T-helper 1 cell treated with Interleukin-12 subunit alpha and Interleukin-12 subunit beta and Interleukin-4 antibody, amounts not matched to agents 30 μg/mL and 1 μg/mL, for 36 hours (primary cell): Measurements from ENCODE around the gene PRKN.
"Not testable (repeated sequence)": the region's sequence is repeated elsewhere in the genome, so short reads cannot be mapped to it uniquely, and the experiment has no call there.

Source experiments
- H3K27ac Mint-ChIP-seq: one replicate; pipeline ENCODE4 v1.8.0; 2021; ENCODE audit warnings: mild to moderate bottlenecking, mixed read lengths
- H3K27me3 Mint-ChIP-seq: one replicate; pipeline ENCODE4 v1.8.0; 2021; ENCODE audit warnings: low read depth, mixed read lengths
- H3K36me3 Mint-ChIP-seq: one replicate; pipeline ENCODE4 v1.8.0; 2021; ENCODE audit warnings: low read depth, mixed read lengths
- H3K4me1 Mint-ChIP-seq: one replicate; pipeline ENCODE4 v1.8.0; 2021; ENCODE audit warnings: low read depth, mixed read lengths
- H3K4me3 Mint-ChIP-seq: one replicate; pipeline ENCODE4 v1.8.0; 2021; ENCODE audit warnings: mild to moderate bottlenecking, moderate library complexity, mixed read lengths
- H3K9me3 Mint-ChIP-seq: one replicate; pipeline ENCODE4 v1.8.0; 2021; ENCODE audit warnings: mixed read lengths

PRKN gene

DNA sequence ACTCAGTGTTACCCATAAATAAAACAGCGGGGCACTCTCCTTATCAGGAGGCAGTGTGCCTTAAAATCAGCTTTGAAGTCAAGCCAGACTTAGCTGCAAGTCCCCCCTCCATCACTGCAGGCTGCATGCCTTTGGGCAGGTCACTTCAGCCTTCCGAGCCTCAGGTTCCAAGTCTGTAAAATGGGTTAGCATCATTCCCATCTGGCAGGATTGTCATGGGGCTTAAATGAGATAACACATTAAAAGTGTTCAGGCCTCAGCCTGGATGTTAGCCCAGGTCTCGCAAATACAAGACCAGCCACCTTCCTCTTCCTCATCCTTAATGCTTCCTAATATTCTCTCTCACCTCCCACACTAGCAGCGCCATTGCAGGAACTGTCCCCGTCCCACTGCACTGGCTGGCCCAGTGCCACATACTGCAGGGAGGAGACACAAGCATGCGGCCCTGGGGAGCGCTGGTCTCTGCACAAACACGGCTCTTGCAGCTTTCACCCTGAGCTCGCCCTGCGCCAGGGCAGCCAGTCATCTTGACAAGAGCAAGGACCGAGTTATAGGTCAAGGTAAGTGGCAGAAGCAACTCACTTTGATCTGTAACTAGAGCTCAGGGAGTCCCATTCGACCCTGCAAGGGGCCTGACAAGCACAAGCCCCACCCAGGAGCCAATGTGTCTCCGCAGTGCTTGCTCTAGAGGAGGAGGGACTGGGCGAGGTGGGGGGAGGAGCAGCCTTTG lies 889.1 kb downstream of the PRKN start:
- no peaks in the 10 kb centered on the region for H3K4me1 Mint-ChIP-seq
- no peak overlapping the region for H3K4me3 Mint-ChIP-seq
- no peaks in the 10 kb centered on the region for H3K27me3 Mint-ChIP-seq
- no peaks in the 10 kb centered on the region for H3K36me3 Mint-ChIP-seq
- no peak overlapping the region for H3K27ac Mint-ChIP-seq
- no peaks in the 10 kb centered on the region for H3K9me3 Mint-ChIP-seq

DNA sequence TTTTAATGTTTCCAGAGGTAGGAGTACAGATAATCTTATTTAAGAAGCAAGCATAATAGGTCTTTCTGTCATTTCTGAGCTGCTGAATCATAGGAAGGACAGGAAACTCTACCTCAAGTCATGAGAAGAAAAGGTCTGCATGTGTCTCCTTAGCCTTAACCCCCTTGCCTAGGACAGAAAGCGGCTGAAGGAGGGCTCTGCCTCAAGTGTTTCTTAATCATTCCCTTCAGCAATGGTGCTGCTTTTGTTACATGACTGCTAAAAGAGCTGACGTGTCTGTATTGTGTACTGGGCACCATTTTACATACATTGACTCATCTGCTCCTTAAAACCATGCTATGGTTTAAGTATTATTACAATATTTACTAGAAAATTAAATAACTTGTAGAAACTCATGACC lies 889.7 kb downstream of the PRKN start:
- Mint-ChIP-seq H3K9me3 (no peaks in the 10 kb centered on the region), H3K4me1 (no peaks in the 10 kb centered on the region), H3K36me3 (no peaks in the 10 kb centered on the region), H3K4me3 (no peak overlapping the region), H3K27ac (no peak overlapping the region), H3K27me3 (no peaks in the 10 kb centered on the region)

DNA sequence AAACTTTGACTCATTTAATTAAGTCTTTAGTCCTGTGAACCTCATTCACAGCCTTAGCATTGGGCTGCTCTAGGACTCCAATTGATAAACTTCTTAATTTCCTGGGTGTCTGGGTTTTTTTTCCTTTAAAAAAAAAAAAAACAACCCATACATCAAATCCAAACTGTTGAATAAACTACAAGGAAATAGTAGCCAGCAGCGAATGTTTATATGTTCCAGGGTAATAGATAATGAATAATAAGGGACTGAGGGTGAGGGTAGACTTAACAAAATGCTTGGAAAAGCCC lies 890.2 kb downstream of the PRKN start:
- Mint-ChIP-seq H3K36me3 (no peaks in the 10 kb centered on the region), H3K4me3 (no peak overlapping the region), H3K4me1 (no peaks in the 10 kb centered on the region), H3K27me3 (no peaks in the 10 kb centered on the region), H3K27ac (no peak overlapping the region), H3K9me3 (no peaks in the 10 kb centered on the region)

DNA sequence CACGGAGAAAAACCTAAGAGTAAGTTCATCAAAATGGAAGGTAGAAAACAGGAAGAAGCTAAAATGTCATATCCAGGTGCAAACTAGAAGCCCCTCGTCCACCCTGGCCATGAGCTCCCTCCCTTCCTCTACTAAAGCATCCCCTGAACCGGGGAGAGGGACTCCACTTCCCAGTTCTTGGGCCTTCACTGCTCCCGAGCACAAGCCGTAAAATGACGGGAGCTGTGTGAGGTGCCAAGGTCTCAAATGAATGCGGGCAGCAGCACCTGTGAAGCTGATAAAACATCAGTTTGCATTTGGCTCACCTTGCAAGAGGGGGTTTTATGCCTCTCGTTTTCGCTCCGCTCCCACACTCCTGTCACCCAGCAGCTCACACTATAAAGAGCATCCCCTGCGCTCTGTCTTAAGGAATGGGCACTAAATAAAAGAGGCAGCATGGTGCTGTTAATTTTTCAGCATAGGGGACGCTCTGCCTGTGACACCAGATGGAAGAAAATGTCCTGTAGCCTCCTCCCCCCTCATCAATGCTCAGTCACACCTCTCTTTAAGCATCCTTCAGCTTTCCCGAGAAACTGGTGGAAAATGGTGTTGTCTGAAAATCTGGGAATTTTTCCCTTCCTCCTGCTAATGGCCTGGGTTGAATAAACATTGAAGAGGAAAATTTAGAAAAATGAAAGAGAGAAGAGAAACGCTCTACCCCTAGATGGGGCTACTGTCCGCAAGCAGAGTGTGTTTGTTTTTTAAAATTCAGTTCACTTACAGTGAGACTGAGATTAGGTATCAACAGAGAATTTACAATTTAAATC lies 890.7 kb downstream of the PRKN start:
- no peaks in the 10 kb centered on the region for H3K36me3 Mint-ChIP-seq
- no peaks in the 10 kb centered on the region for H3K27me3 Mint-ChIP-seq
- H3K27ac Mint-ChIP-seq = no peak overlapping the region
- H3K4me1 Mint-ChIP-seq = no peaks in the 10 kb centered on the region
- H3K4me3 Mint-ChIP-seq = no peak overlapping the region
- H3K9me3 Mint-ChIP-seq = no peaks in the 10 kb centered on the region

DNA sequence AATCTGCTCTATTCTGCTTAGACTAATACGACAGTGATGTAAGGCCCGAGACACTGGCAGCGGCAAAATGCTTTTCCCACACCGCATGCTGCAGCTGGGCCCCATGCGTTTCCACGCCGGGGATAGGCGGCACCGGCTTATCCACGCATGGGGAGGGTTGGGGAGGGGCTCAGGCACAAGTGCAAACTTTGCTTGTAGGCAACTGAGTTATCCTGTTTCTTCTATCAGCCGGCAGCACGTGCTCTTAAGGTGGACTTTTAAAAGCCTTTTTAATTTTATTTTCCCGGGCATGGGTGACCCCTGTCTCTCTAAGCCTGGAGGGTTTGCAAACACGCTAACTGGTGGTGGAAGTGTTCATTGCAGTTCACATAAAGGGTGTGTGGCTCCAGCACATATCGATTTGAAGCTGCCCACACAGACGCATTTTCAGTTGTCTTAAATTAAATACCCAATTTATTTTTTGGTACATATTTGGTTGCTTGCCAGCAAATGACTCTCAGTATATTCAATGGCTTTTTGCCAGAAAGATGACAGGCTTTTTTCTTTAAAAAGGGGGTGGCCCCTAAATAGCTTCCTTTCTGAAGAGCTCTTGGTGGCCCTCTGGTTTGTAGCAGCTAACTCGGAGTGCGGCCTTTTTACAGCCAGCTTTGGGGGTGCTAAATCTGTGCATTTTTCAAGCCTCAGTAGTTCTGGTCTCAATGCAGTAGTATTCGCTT lies 891.9 kb downstream of the PRKN start:
- Mint-ChIP-seq H3K4me1 (no peaks in the 10 kb centered on the region), H3K36me3 (no peaks in the 10 kb centered on the region), H3K4me3 (no peak overlapping the region), H3K27me3 (no peaks in the 10 kb centered on the region), H3K9me3 (no peaks in the 10 kb centered on the region), H3K27ac (no peak overlapping the region)

DNA sequence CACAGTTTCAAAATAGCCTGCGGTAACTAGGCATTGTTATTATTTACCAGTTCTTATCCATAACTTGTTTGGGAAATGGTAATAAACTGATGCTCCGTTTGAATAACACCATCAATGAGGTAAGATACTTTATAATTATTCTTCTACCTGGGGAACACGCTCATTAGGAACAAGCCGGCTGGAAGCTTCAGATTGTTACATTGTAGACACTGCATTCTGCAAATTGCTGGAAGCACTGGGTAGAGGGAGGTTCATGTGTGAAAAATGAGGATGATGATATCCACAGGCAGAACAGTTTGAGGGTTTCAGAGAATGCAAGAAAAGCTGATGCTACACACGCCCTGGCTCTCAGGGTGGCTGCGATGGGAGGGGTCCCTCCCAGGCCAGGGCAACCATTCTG lies 893.1 kb downstream of the PRKN start:
- no peak overlapping the region for H3K27ac Mint-ChIP-seq
- H3K4me1 Mint-ChIP-seq = no peaks in the 10 kb centered on the region

DNA sequence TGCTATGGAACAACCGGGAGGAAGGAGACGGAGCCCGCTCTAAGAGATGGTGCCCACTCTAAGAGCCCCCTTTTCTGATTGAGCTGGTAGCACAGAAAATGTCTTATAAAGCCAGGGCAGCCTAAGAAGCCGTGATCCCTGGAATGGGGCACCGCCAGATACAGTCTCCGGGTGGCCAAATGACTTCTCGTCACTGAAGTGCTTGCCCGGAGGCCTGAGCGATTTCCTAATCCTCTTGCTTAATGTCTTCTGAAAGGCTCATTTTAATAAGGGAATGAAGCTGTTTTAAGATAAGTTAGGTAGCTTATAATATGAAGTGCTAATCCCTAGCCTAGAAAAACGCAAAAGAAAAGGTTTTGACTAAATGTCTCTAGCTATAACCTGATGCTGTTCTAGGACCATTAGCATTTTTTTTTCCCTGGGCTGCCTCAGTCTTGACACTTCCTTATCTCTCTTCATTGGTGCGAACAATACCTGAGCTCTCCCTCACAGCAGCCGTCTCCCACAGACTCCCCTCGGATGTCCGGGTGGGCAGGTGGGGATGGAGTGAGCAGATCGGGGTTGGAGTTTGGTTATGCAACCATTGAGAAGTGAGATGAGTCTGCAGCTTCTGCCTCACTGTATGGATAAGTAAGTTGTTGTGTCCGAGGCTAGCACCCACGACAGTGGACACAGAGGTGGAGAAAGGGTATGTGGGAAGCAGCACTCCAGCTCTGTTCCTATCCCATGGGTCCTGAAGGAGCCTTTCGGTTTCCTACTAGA lies 894.3 kb downstream of the PRKN start:
- no peak overlapping the region for H3K27ac Mint-ChIP-seq
- H3K27me3 Mint-ChIP-seq = no peaks in the 10 kb centered on the region

More for the DNA sequence above, 893.1 kb downstream of the PRKN start:
- Mint-ChIP-seq H3K9me3 (no peaks in the 10 kb centered on the region), H3K27me3 (no peaks in the 10 kb centered on the region), H3K4me3 (no peak overlapping the region), H3K36me3 (no peaks in the 10 kb centered on the region)

DNA sequence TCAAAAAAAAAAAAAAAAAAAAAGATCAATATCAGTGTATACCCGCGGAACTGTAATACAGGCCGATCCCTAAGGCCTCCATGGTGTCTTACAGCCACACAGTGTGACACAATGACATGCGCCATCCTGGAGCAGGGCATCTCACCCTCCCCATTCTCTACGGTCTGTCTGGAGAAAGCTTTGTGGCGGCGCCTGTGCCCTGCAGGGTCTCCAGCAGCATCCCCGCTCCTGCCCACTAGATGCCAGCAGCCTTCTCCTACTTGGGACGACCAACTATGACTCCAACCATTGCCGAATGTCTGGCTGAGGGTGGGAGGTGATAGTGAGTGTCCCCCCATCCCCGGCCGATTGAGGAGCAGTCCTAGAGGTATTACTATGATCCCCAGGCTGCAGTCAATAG lies 894.9 kb downstream of the PRKN start:
- Mint-ChIP-seq H3K4me3 (no peak overlapping the region), H3K4me1 (no peaks in the 10 kb centered on the region), H3K9me3 (no peaks in the 10 kb centered on the region), H3K27ac (no peak overlapping the region), H3K27me3 (no peaks in the 10 kb centered on the region), H3K36me3 (no peaks in the 10 kb centered on the region)

More for the DNA sequence above, 894.3 kb downstream of the PRKN start:
- H3K9me3 Mint-ChIP-seq = no peaks in the 10 kb centered on the region
- H3K36me3 Mint-ChIP-seq = no peaks in the 10 kb centered on the region
- no peak overlapping the region for H3K4me3 Mint-ChIP-seq
- no peaks in the 10 kb centered on the region for H3K4me1 Mint-ChIP-seq

DNA sequence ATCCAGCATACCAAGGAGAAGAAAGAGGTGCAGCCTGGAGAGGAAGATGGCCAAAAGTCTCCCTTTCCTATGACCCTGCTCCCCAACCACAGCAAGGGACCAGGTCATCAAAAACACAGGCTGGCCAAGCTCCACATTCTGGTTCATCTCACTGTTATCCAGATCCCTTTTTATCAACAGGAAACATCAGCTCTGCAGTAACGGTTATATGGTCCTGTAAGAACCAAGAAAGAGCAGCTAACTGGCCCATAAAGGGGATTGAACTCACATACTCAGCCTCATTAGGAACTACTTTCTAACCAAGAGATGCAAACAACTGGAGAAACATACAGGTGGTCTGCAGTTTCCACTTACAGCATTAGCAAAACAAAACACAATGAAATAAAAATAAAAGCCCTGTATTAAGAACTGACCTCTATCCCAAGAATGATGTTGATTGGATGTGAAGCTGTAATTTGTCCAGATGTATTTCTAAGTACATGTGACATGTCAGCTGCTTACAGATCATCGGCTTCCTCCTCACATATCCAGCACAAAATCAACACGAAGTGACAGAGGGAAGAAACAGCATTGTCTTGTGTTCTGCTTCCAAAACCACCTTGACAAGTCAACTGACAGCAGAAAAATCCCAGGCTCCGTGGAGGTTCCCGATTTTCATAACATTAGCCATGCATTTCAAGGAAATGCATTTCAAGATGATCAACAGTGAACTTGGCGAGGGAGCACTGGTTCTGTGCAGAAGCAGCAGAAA lies 896.5 kb downstream of the PRKN start:
- Mint-ChIP-seq H3K4me1 (no peaks in the 10 kb centered on the region), H3K4me3 (no peak overlapping the region), H3K27me3 (no peaks in the 10 kb centered on the region), H3K9me3 (no peaks in the 10 kb centered on the region), H3K36me3 (no peaks in the 10 kb centered on the region), H3K27ac (no peak overlapping the region)

DNA sequence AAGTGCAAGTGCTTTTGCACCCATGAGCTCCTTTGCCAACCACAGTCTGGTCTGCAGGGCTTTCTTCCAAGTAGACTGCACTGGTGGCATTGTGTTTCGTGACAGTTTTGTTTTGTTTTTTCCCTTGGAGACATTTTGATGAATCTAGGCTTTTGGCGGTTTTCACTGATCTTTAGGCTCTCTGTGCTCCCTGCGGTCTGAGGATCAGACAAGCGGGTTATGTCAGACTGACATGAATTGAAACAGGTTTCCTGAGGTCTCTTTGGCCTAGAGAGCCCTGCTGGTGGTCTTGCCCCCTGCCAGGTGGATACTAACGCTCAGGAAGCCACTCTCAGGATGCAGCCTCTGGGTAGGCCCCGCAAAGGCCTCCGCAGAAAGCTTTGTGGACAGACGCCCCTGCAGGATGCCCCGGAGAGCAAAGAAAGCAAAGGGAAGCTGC lies 898.3 kb downstream of the PRKN start:
- Mint-ChIP-seq H3K27ac (no peak overlapping the region), H3K9me3 (no peaks in the 10 kb centered on the region), H3K27me3 (no peaks in the 10 kb centered on the region), H3K4me1 (no peaks in the 10 kb centered on the region), H3K4me3 (no peak overlapping the region), H3K36me3 (no peaks in the 10 kb centered on the region)

DNA sequence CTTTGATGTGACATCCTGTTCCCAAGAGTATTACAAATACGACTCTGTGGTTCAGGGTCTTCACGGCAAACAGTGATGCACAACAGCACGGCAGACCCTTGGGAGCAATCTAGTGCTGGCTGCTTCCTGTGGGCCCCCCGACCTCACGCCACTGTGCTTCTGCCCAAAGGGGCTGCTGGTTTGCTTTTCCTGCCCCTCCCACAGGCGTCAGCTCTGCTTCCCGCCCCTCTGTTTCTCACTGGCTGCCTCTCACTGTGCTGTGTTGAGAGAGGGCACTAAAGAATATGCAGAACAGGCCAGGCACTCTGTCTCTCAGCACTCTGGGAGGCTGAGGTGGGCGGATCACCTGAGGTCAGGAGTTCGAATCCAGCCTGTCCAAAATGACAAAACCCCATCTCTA lies 899.2 kb downstream of the PRKN start:
- Mint-ChIP-seq H3K9me3 (no peaks in the 10 kb centered on the region), H3K4me3 (no peak overlapping the region), H3K27me3 (no peaks in the 10 kb centered on the region), H3K4me1 (no peaks in the 10 kb centered on the region), H3K27ac (no peak overlapping the region), H3K36me3 (no peaks in the 10 kb centered on the region)

DNA sequence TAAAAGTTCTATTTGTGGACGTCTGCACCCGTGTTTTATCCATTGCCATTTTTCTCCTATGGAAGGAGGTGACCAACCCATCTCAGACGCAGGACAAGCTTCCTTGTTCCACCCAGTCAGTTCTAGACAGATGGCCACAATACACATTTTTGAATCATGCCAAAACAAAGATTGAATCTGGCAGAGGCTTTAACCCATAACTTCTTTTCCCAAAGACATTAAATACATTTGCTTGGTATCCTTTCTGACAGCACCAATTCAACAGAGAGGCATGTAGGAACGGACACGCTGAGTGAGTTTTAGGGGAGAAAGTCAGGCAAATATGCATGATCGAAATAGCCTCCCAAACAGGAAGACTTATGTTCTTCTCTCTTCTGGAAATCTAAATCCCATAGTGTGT lies 901.1 kb downstream of the PRKN start:
- no peaks in the 10 kb centered on the region for H3K4me1 Mint-ChIP-seq
- no peaks in the 10 kb centered on the region for H3K36me3 Mint-ChIP-seq
- no peaks in the 10 kb centered on the region for H3K27me3 Mint-ChIP-seq
- no peaks in the 10 kb centered on the region for H3K9me3 Mint-ChIP-seq
- H3K27ac Mint-ChIP-seq = no peak overlapping the region
- H3K4me3 Mint-ChIP-seq = no peak overlapping the region

DNA sequence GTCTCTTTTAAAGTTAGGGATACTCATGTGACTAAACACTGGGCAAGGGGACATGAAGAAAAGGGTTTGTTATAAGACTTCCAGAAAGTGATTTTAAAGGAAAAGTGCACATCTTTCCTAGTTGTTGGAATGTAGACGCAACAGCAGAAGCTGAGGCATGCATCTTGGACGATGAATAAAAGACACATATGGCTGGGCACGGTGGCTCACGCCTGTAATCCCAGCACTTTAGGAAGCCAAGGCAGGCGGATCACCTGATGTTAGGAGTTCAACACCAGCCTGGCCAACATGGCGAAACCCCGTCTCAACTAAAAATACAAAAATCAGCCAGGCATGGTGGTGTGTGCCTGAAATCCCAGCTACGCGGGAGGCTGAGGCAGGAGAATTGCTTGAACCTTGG lies 905.4 kb downstream of the PRKN start:
- H3K4me3 Mint-ChIP-seq, H3K27me3 Mint-ChIP-seq, H3K4me1 Mint-ChIP-seq, H3K36me3 Mint-ChIP-seq, H3K9me3 Mint-ChIP-seq, H3K27ac Mint-ChIP-seq: not testable (repeated sequence)

DNA sequence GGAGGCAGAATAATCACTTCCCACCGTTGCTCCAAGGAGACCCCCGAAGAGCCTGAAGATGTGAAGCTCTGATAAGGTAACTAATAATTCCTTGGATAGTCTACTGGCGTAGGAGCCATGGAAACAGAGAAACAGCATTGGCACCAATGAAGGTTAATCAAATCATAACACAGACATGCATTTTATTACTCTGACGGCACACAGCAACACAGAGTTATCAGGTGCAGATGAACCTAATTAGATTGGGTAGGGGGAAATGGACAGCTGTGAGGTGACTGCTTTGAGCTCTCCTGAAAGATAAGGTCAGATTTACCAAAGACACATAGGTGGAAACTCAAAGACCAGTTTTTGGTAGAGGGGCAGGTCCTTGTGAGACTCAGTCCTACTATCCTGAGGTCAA lies 909.7 kb downstream of the PRKN start:
- no peaks in the 10 kb centered on the region for H3K36me3 Mint-ChIP-seq
- H3K9me3 Mint-ChIP-seq = no peaks in the 10 kb centered on the region
- H3K27me3 Mint-ChIP-seq = no peaks in the 10 kb centered on the region
- no peaks in the 10 kb centered on the region for H3K4me1 Mint-ChIP-seq
- no peak overlapping the region for H3K4me3 Mint-ChIP-seq
- H3K27ac Mint-ChIP-seq = no peak overlapping the region
